Progenitor cell of endocrine pancreas (in vitro differentiated cells): ENCODE data around the gene AMMECR1. TPM values are rescaled to one million over a fixed set of nuclear protein-coding genes. Genes with fewer than 3 reads are reported as not detected.

ENCODE experiments used
- DNase-seq: peaks from one replicate; pipeline ENCODE4 v3.0.0; 2021; ENCODE audit warnings: low spot score; ENCODE audit not compliant: unreplicated experiment
- H3K27ac Mint-ChIP-seq: 2 replicates; pipeline ENCODE4 v1.8.0; 2021; ENCODE audit warnings: mild to moderate bottlenecking, moderate library complexity, mixed read lengths
- H3K27me3 Mint-ChIP-seq: 2 replicates; pipeline ENCODE4 v1.8.0; 2021; ENCODE audit warnings: mixed read lengths
- H3K36me3 Mint-ChIP-seq: 2 replicates; pipeline ENCODE4 v1.8.0; 2022; ENCODE audit warnings: mixed read lengths; ENCODE audit not compliant: insufficient read depth
- H3K4me1 Mint-ChIP-seq: 2 replicates; pipeline ENCODE4 v1.8.0; 2021; ENCODE audit warnings: low read depth, mixed read lengths
- H3K4me3 Mint-ChIP-seq: 2 replicates; pipeline ENCODE4 v1.8.0; 2021; ENCODE audit warnings: low read depth, mild to moderate bottlenecking, moderate library complexity, mixed read lengths
- H3K9me3 Mint-ChIP-seq: 2 replicates; pipeline ENCODE4 v1.8.0; 2021; ENCODE audit warnings: low read depth, mixed read lengths
- total RNA-seq: library from RNA; stranded (reverse); gene quantifications from 2 replicates; pipeline ENCODE4 v1.2.1, GENCODE V29; 2021
- TF ChIP-seq, protein P1 (sequence below): fragments of 200-600 bp; sonication (generic); IDR thresholded peaks from one replicate; pipeline ENCODE4 v1.5.0; 2021; ENCODE audit warnings: antibody characterized with exemption, mild to moderate bottlenecking; ENCODE audit not compliant: unreplicated experiment

AMMECR1 gene
- total RNA-seq, 1 donor from 2014 or later = 27.8 TPM

- Mint-ChIP-seq H3K9me3 (peaks cover 9% of the 10 kb centered on the region), H3K36me3 (peaks cover 23% of the 10 kb centered on the region), H3K4me1 (peaks cover 4% of the 10 kb centered on the region), H3K27ac (peak overlapping the region; percentile 59), H3K4me3 (no peak overlapping the region), H3K27me3 (no peaks in the 10 kb centered on the region)
- DNase-seq = no peak
- TF ChIP-seq, protein P1, sequence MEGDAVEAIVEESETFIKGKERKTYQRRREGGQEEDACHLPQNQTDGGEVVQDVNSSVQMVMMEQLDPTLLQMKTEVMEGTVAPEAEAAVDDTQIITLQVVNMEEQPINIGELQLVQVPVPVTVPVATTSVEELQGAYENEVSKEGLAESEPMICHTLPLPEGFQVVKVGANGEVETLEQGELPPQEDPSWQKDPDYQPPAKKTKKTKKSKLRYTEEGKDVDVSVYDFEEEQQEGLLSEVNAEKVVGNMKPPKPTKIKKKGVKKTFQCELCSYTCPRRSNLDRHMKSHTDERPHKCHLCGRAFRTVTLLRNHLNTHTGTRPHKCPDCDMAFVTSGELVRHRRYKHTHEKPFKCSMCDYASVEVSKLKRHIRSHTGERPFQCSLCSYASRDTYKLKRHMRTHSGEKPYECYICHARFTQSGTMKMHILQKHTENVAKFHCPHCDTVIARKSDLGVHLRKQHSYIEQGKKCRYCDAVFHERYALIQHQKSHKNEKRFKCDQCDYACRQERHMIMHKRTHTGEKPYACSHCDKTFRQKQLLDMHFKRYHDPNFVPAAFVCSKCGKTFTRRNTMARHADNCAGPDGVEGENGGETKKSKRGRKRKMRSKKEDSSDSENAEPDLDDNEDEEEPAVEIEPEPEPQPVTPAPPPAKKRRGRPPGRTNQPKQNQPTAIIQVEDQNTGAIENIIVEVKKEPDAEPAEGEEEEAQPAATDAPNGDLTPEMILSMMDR = no peak
These were observed 137.0 kb downstream of the AMMECR1 start for GRCh38 chrX:110180928-110181310.

DNA sequence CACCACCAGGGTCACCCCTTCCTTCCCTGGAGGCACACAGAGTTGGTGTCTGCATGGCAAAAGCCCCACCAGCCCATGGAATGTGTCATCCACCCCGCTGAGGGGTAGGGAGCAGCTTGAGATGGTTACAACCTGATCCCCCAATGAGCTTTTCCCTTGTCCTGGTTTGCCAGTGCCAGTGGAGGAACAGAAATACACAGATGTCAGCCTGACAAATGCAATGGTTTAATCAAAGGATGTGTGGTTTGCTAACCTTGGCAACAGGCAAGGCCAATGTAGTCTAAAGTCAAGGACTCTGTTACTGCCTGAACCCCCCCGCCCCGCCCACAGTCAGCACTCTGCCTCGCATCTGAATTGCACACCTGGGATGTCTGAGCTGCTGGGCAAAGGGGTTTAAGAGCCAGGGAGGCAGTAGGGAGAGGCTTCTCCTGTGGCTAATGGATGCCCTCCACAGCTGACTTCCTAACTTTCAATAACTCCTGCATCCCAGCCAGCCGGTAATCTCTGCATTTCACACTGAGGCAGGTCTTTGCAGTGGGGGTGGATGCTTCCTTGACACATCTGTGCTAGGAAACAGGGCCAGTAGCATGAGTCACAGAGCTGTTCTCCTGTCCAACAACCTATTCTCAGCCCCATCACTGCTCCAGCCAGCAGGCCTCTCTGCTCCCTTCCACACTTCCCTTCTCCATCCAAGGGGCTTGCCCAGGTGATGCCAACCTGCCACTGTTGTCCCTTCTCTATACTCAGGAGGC, 137.5 kb downstream of the AMMECR1 start:
- Mint-ChIP-seq H3K36me3 (peaks cover 18% of the 10 kb centered on the region), H3K27ac (peak overlapping the region; percentile 59), H3K4me1 (peaks cover 4% of the 10 kb centered on the region), H3K4me3 (no peak overlapping the region), H3K27me3 (no peaks in the 10 kb centered on the region), H3K9me3 (peaks cover 4% of the 10 kb centered on the region)
- TF ChIP-seq, protein P1 = no peak
- no peak for DNase-seq

DNA sequence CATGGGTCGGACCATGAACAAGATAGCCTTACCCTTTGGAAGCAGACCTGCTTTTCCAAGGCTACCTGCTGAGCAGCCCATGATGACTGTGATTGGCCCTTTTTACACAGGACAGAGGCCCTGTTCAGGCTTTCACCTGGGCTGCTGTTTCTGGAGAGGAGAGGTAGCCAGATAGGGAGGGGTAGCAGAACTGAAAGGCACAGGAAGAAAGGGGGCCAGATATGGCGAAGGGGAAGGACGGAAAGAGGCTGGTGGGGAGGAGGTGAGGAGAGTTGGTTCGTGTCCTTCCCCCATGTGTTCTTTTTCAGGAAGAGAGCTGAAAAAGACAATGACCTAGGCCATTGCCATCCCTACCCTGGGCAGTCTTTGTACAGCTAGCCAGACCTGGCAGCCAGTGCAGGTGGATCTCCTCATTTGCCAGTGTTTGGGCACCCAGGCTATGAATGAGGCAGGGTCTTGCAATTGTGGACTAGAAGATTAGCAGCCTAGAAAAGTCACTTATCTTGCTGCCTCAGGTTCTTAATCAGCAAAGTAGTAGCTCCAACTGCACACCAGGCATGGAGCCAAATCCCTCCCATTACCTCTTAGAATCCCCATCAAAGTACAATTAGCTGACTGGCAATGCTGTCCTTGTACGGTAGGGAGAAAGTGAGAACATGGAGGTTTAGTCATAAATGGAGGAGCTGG, 139.6 kb downstream of the AMMECR1 start:
- Mint-ChIP-seq H3K4me1 (peaks cover 4% of the 10 kb centered on the region), H3K36me3 (peaks cover 14% of the 10 kb centered on the region), H3K9me3 (no peaks in the 10 kb centered on the region), H3K27ac (no peak overlapping the region), H3K27me3 (no peaks in the 10 kb centered on the region), H3K4me3 (no peak overlapping the region)
- no peak for DNase-seq
- TF ChIP-seq, protein P1 = no peak

GRCh38 chrX:110175696-110176095, 142.2 kb downstream of the AMMECR1 start:
- Mint-ChIP-seq H3K36me3 (peaks cover 20% of the 10 kb centered on the region), H3K9me3 (no peaks in the 10 kb centered on the region), H3K27ac (no peak overlapping the region), H3K4me3 (no peak overlapping the region), H3K27me3 (no peaks in the 10 kb centered on the region), H3K4me1 (peaks cover 4% of the 10 kb centered on the region)
- no peak for DNase-seq
- TF ChIP-seq, protein P1 = no peak

DNA sequence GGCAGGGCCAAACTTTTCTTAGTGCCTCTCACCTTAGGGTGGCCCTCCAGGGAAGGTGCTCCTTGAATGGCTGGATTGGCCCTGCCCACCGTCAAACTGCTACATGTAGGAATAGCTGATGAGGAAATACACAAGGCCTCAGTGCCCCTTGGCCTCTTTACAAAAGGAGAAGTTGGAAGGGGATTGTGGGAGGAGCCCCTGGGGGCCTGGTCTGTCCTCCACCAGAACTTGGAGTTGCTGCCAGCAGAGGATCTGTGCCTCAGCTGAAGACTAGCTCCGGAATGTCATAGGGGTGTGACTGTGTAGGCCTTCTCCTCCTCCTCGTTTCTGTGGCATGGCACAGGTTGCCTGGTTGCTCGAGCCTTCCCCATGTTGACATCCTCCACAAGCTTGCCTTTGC, 142.7 kb downstream of the AMMECR1 start:
- DNase-seq = no peak
- TF ChIP-seq, protein P1 = no peak
- Mint-ChIP-seq H3K9me3 (no peaks in the 10 kb centered on the region), H3K4me3 (no peak overlapping the region), H3K27me3 (no peaks in the 10 kb centered on the region), H3K27ac (peak overlapping the region; percentile 45), H3K36me3 (peaks cover 20% of the 10 kb centered on the region), H3K4me1 (peaks cover 4% of the 10 kb centered on the region)
